ENCODE measurements around the gene TRABD2A.
A peak's percentile ranks its signal among the peaks of the same experiment; 100 is the strongest.

GRCh38 chr2:84919885-84920580 is 39.1 kb upstream of the TRABD2A start:
- TF ChIP-seq CTCF (IDR thresholded peaks at IDR 0.05) = no peak
- TF ChIP-seq POLR2AphosphoS5 (IDR thresholded peaks at IDR 0.05) = peak; percentile 73 to 83
- no peak for TF ChIP-seq POLR2A (IDR thresholded peaks at IDR 0.05)
- peak in 2 of 4 donors; percentile 72 to 82 for TF ChIP-seq EP300 (IDR thresholded peaks at IDR 0.05)
